K562 (cell line): ENCODE measurements around the gene TSTD1. TPM values are rescaled to one million over a fixed set of nuclear protein-coding genes. Genes with fewer than 3 reads are reported as not detected.
A peak's percentile ranks its signal among the peaks of the same experiment; 100 is the strongest.
"Not testable (repeated sequence)": the region's sequence is repeated elsewhere in the genome, so short reads cannot be mapped to it uniquely, and the experiment has no call there.

Experiments used
- ATAC-seq: fragments of 200-7000 bp; cut with Tn5 transposase; 3 replicates; pipeline ENCODE4 v1.9.1; 2020; ENCODE audit warnings: moderate library complexity
- BruUV-seq: library from RNA; stranded (reverse); fragments of 400-500 nt; replicated peaks from 2 replicates; lab custom pipeline; 2021; lab: Mats Ljungman, UMichigan
- CTCF ChIA-PET: fragments of 300-600 bp; formaldehyde crosslinking; extraction: SDS; loops from one replicate; lab custom pipeline; 2021; ENCODE audit warnings: low intra/inter-chr PET ratio; lab: Yijun Ruan, JAX
- POLR2A ChIA-PET: fragments of 300-600, 350-650 bp; sonication (Branson Sonifier 250); formaldehyde crosslinking; extraction: SDS; loops from one replicate; lab custom pipeline; 2021; ENCODE audit warnings: antibody characterized with exemption, inconsistent platforms; lab: Yijun Ruan, JAX
- DNase-seq, 4 experiments: peaks; one replicate each; pipeline versions ENCODE4 v3.0.0 to v3.0.0-alpha.2; 2011 to 2018; ENCODE audit warnings: low spot score in 3 of 4, mixed read lengths in 3 of 4; ENCODE audit errors: extremely low read depth in 1 of 4
- FAIRE-seq: peaks from 2 replicates; lab custom pipeline; 2011; peaks lifted over from hg19 to GRCh38; lab: Jason Lieb, UNC
- H2AFZ ChIP-seq: 2 replicates; pipeline ENCODE4 v1.6.0; 2011; ENCODE audit warnings: low read depth, low read length, control low read depth, inconsistent platforms
- H3K27ac ChIP-seq: fragments of 200-600 bp; 3 replicates; pipeline ENCODE4 v1.8.0; 2011; ENCODE audit warnings: low read depth, mild to moderate bottlenecking, control low read depth, inconsistent platforms, low read length, moderate library complexity, mixed read lengths; ENCODE audit errors: extremely low read depth
- H3K27me3 ChIP-seq, 2 experiments: fragments of 300-600 bp in 1 of 2; 2 replicates in 1 of 2; 3 replicates in 1 of 2; pipeline versions ENCODE4 v1.6.0 to v1.8.0; 2011; ENCODE audit warnings: inconsistent platforms in 2 of 2, low read length in 2 of 2, mild to moderate bottlenecking in 1 of 2, mixed read lengths in 1 of 2, moderate library complexity in 1 of 2; ENCODE audit not compliant: control insufficient read depth in 2 of 2, insufficient read depth in 2 of 2
- H3K36me3 ChIP-seq: fragments of 300-600 bp; 3 replicates; pipeline ENCODE4 v1.8.0; 2011; ENCODE audit warnings: mild to moderate bottlenecking, low read length, inconsistent platforms; ENCODE audit not compliant: control insufficient read depth, insufficient read depth
- H3K4me1 ChIP-seq, 2 experiments: fragments of 200-600 bp in 1 of 2; replicated peaks in 1 of 2; 2 replicates in 1 of 2; 3 replicates in 1 of 2; pipeline versions ENCODE4 v1.5.1 to v1.8.0; 2011; ENCODE audit warnings: inconsistent platforms in 2 of 2, low read length in 2 of 2, mild to moderate bottlenecking in 1 of 2, mixed read lengths in 1 of 2, moderate library complexity in 1 of 2; ENCODE audit not compliant: control insufficient read depth in 2 of 2, insufficient read depth in 2 of 2
- H3K4me2 ChIP-seq: 2 replicates; pipeline ENCODE4 v1.6.1; 2011; ENCODE audit warnings: low read length, control low read depth, inconsistent platforms, mixed read lengths; ENCODE audit not compliant: insufficient read depth
- H3K4me3 ChIP-seq: fragments of 200-600 bp; sonication (generic), shearing (Covaris generic); 2 replicates; pipeline ENCODE4 v1.5.1; 2016; ENCODE audit warnings: control low read depth, inconsistent platforms
- H3K79me2 ChIP-seq: fragments of 200-600 bp; 3 replicates; pipeline ENCODE4 v1.8.0; 2011; ENCODE audit warnings: low read length, inconsistent platforms; ENCODE audit not compliant: control insufficient read depth, insufficient read depth
- H3K9ac ChIP-seq, 2 experiments: 2 replicates each; pipeline versions ENCODE4 v1.6.0 to v1.6.1; 2011; ENCODE audit warnings: low read depth in 2 of 2, low read length in 2 of 2, control low read depth in 1 of 2, inconsistent platforms in 1 of 2, mild to moderate bottlenecking in 1 of 2, mixed read lengths in 1 of 2; ENCODE audit not compliant: insufficient read depth in 1 of 2
- H3K9me1 ChIP-seq: one replicate; pipeline ENCODE4 v1.6.0; 2011; ENCODE audit warnings: inconsistent platforms, mild to moderate bottlenecking, low read length, moderate library complexity; ENCODE audit not compliant: control insufficient read depth, insufficient read depth
- H3K9me3 ChIP-seq: replicated peaks from 2 replicates; pipeline ENCODE4 v1.5.1; 2011; ENCODE audit warnings: low read depth, low read length, inconsistent platforms; ENCODE audit not compliant: control insufficient read depth, insufficient read depth
- H4K20me1 ChIP-seq: replicated peaks from 2 replicates; pipeline ENCODE4 v1.6.1; 2011; ENCODE audit warnings: low read length, inconsistent platforms, mixed read lengths; ENCODE audit not compliant: control insufficient read depth, insufficient read depth
- TRIM24 ChIP-seq, 2 experiments: fragments of 450-650 bp; IDR thresholded peaks; 2 replicates each; pipeline ENCODE4 v1.6.1; 2016
- TRIM28 ChIP-seq: fragments of 450-650 bp; IDR thresholded peaks from 2 replicates; pipeline ENCODE4 v1.6.1; 2017
- ZBTB33 ChIP-seq: sonication (generic); formaldehyde crosslinking; IDR thresholded peaks from 2 replicates; pipeline ENCODE4 v1.8.1; 2023; ENCODE audit warnings: mild to moderate bottlenecking, missing genetic modification reagents
- ZFP36 ChIP-seq: fragments of 150-350 bp; IDR thresholded peaks from 2 replicates; pipeline ENCODE4 v1.6.1; 2018; ENCODE audit warnings: low read length, low read depth; ENCODE audit not compliant: partially characterized antibody
- ZKSCAN1 ChIP-seq: fragments of 150-350 bp; IDR thresholded peaks from 2 replicates; pipeline ENCODE4 v1.6.1; 2016; ENCODE audit warnings: low read depth, low read length
- ZNF431 ChIP-seq: sonication (generic); formaldehyde crosslinking; IDR thresholded peaks from 2 replicates; pipeline ENCODE4 v1.8.0; 2022; ENCODE audit warnings: mild to moderate bottlenecking, missing genetic modification reagents
- WGBS: fragments of 100-300 bp; shearing (Covaris generic); methylation state at CpG from one replicate; pipeline ENCODE4 v1.1.6; 2016; ENCODE audit warnings: low coverage, mixed read lengths; ENCODE audit not compliant: insufficient coverage; ENCODE audit errors: missing lambda C conversion rate; 5-methylcytosine and 5-hydroxymethylcytosine counted together
- in situ Hi-C: fragments of 300-500 bp; cut with MboI; formaldehyde crosslinking; loops from 4 replicates; pipeline ENCODE4 v1.15.0; 2018; ENCODE audit warnings: inconsistent platforms, mixed read lengths
- intact Hi-C: fragments of 100-400 bp; cut with micrococcal nuclease; formaldehyde crosslinking; loops from 2 replicates; pipeline ENCODE4 v1.14.2; 2022
- polyA plus RNA-seq, 8 experiments: library from polyadenylated mRNA; depleted of rRNA in 4 of 8; stranded (reverse) in 5 of 8; unstranded in 3 of 8; fragments of >200 nt; fragmentation: Nextera tagmentation in 2 of 8; fragmentation: Illumina TruSeq in 1 of 8; extraction: Ambion mirVana in 2 of 8; extraction: Trizol in 1 of 8; gene quantifications; 2 replicates each; pipeline versions ENCODE4 v1.2.1 to v1.2.3, GENCODE V29; 2011 to 2014; ENCODE audit warnings: inconsistent platforms in 1 of 8, missing spikeins in 1 of 8
- total RNA-seq, 7 experiments: library from RNA; depleted of rRNA in 6 of 7; stranded (reverse); fragments of >200 nt in 6 of 7; fragmentation: Illumina TruSeq in 2 of 7; extraction: Trizol in 2 of 7; gene quantifications; 2 replicates each; pipeline versions ENCODE4 v1.2.1 to v1.2.3, GENCODE V29; 2011 to 2021; ENCODE audit warnings: low replicate concordance in 1 of 7

The TSTD1 gene
- total and polyA plus RNA-seq, 9 of the 15 experiments (the other 6 are each of a cell fraction or from before 2014, with no cell fraction given) = 0.23 to 0.53 TPM; not detected in 7

GRCh38 chr1:161026954-161027353 lies 11.8 kb downstream of the TSTD1 start:
- intact Hi-C loops, H3K9me1 ChIP-seq, ATAC-seq, H3K27ac ChIP-seq, H3K4me1 ChIP-seq, H3K9ac ChIP-seq, H2AFZ ChIP-seq, H4K20me1 ChIP-seq, DNase-seq, CTCF ChIA-PET, H3K4me3 ChIP-seq, FAIRE-seq, H3K79me2 ChIP-seq, H3K9me3 ChIP-seq, H3K36me3 ChIP-seq, H3K4me2 ChIP-seq, in situ Hi-C loops, H3K27me3 ChIP-seq, BruUV-seq: not testable (repeated sequence)
- POLR2A ChIA-PET = interaction anchor here (1.3 kb wide), 1 partner anchor 9 kb away, joined by 3 read pairs; no protein-coding TSS in a partner anchor
- 58% methylated on average over 1 of the region's 1 CpG for WGBS
- peak; percentile 17 for TF ChIP-seq ZFP36
- TF ChIP-seq ZNF431 (CRISPR knock-in tag) = peak; percentile 94
- TF ChIP-seq TRIM24 (IDR thresholded peaks at IDR 0.05) = peak in 1 of 2 experiments; percentile 37; a peak in 2 of 4 replicates
- TF ChIP-seq TRIM28 = peak; percentile 59; the same call in 1 of the 2 replicates

DNA sequence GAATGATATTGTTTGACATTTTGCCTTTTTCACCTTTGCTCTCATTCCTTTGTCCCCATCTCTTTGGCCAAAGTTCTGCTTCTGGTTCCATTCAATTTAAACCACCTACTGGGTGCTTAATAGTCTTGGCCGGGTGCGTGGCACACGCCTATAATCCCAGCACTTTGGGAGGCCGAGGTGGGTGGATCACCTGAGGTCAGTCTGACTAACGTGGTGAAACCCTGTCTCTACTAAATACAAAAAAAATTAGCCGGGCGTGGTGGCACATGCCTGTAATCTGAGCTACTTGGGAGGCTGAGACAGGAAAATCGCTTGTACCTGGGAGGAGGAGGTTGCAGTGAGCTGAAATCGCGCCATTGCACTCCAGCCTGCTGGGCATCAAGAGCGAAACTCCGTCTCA lies 16.3 kb downstream of the TSTD1 start:
- POLR2A ChIA-PET = interaction anchor here (0.6 to 0.7 kb wide), 2 partner anchors 8 to 558 kb away, joined by 3 read pairs; no protein-coding TSS in a partner anchor
- BruUV-seq = not testable (repeated sequence)

More for the DNA sequence above, 16.3 kb downstream of the TSTD1 start:
- in situ Hi-C loops, H3K27ac ChIP-seq, intact Hi-C loops, CTCF ChIA-PET, H4K20me1 ChIP-seq, H3K9me1 ChIP-seq, ATAC-seq, H2AFZ ChIP-seq, H3K4me3 ChIP-seq, H3K4me2 ChIP-seq, H3K36me3 ChIP-seq, H3K9me3 ChIP-seq, H3K27me3 ChIP-seq, FAIRE-seq, DNase-seq: not testable (repeated sequence)
- TF ChIP-seq ZKSCAN1 (peak; percentile 82), ZBTB33 (CRISPR knock-in tag) (0 out of 2 replicates have a peak, but pooled peaks have one; percentile 25)
- Histone ChIP-seq H3K79me2 (peaks cover 38% of the 10 kb centered on the region), H3K9ac (peak overlapping the region in 1 of 2 experiments; percentile 88; a peak in 1 of 4 replicates), H3K4me1 (peaks cover 24 to 30% of the 10 kb centered on the region in 2 experiments)
- 76% methylated on average over 12 of the region's 12 CpGs for WGBS
